GM12864 (cell line): ENCODE measurements around the gene SPAG17.
A peak's percentile ranks its signal among the peaks of the same experiment; 100 is the strongest.

ENCODE experiments used
- DNase-seq: peaks from one replicate; pipeline ENCODE4 v3.0.0-alpha.2; 2011; ENCODE audit warnings: low read depth
- H3K4me3 ChIP-seq: 2 replicates; pipeline ENCODE4 v1.5.1; 2011; ENCODE audit warnings: mild to moderate bottlenecking, low read depth, low read length, control low read depth
- CTCF ChIP-seq: IDR thresholded peaks from 2 replicates; pipeline ENCODE4 v1.5.1; 2011; ENCODE audit warnings: low read depth, mild to moderate bottlenecking, moderate library complexity, low read length, control low read depth, inconsistent platforms; ENCODE audit errors: missing control alignments

The SPAG17 gene

DNA sequence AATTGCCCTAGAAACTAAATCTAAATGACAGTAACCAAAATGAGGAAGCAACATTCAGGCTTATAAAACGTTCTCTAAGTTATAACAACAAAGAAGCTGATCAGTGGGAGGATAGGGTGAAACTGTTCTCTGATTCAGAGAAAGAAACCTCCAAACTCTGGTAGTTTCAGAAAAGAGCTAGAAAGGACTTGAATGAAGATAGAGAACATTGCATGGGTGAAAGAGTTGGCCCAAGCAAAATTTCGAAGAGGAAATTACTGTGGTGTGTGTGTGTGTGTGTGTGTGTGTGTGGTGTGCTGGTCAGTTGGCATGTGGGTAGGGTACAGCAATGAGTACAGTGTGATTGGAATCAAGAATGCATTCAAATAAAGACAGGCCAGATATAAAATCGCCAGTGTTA lies 16.5 kb upstream of the SPAG17 start:
- no peak for TF ChIP-seq CTCF
- H3K4me3 ChIP-seq = no peak overlapping the region
- peak; percentile 36 for DNase-seq

GRCh38 chr1:118200836-118201235 lies 15.8 kb upstream of the SPAG17 start:
- no peak for DNase-seq
- no peak for TF ChIP-seq CTCF
- no peak overlapping the region for H3K4me3 ChIP-seq

GRCh38 chr1:118190561-118190960 lies 5.5 kb upstream of the SPAG17 start:
- no peak for DNase-seq
- H3K4me3 ChIP-seq = no peak overlapping the region
- no peak for TF ChIP-seq CTCF

DNA sequence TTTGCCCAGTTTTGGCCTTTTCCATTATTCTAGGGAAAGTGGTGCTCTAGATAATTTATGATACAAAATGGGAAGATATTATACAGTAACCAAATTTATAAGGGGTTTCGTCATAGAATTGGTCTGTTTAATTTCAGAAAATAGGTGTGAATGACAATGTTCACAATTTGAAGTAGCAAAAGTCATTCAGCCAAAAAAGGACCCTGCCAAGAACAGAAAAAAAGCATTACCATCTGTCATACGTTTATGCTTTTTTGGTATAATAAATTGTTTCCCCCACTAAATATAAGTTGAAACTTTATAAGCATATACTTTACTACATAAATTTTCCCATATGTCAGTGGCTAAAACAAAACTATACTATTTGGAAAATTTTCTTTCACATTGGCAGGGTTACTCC lies 4.5 kb upstream of the SPAG17 start:
- no peak for TF ChIP-seq CTCF
- no peak overlapping the region for H3K4me3 ChIP-seq
- DNase-seq = no peak

- no peak for TF ChIP-seq CTCF
- DNase-seq = no peak
- no peak overlapping the region for H3K4me3 ChIP-seq
Observed at GRCh38 chr1:118188411-118188810, 3.4 kb upstream of the SPAG17 start.

DNA sequence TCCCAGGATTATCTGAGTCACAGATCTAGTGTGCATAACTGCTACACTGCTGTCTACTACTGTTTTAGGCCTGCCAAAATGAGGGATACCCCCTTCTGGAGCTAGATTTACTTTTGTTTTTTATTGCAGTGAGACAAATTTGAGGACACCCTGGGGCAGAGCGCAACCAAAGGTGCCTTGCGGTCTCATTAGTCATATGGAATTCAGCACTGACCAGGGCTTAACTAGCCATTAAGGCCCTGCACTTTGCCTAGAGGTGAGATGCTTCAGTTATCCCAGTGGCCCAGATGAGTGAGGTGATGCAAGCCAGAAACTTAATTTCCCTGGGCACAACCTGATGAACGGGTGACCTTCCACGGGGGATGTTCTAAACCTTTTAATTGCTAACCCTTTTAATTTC lies 998 bp upstream of the SPAG17 start:
- DNase-seq = no peak
- no peak overlapping the region for H3K4me3 ChIP-seq
- no peak for TF ChIP-seq CTCF

DNA sequence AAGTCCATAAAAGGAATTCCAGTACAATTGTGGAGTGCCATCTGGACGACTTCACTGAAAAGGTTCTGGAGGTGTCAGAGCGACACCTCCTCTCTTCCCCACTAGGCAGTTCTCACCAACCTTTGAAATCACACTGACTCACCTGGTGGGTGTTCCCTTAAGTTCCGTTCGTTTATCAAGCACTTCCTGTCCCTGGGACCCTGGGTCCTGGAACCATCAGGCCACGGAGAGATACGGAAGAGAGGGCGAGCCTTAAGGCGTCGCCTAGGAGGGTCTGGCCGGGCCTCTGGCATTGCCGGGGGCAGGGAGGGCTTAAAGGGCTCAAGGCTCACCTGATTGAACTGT lies 317 bp downstream of the SPAG17 start:
- no peak overlapping the region for H3K4me3 ChIP-seq
- no peak for TF ChIP-seq CTCF
- DNase-seq = no peak
